K562 (cell line): ENCODE measurements around the gene PDE2A.

Experiments used
- ADNP ChIP-seq: fragments of 200-800 bp; sonication (Bioruptor generic); IDR thresholded peaks from 2 replicates; pipeline ENCODE4 v1.6.1; 2016; ENCODE audit warnings: missing genetic modification characterization, missing compliant biosample characterization
- CCNT2 ChIP-seq: IDR thresholded peaks from 2 replicates; pipeline ENCODE4 v1.6.1; 2011; ENCODE audit warnings: borderline replicate concordance, low read depth, mild to moderate bottlenecking, moderate library complexity, mixed read lengths, low read length; ENCODE audit not compliant: insufficient read length; ENCODE audit errors: extremely low read depth
- JUND ChIP-seq, 2 experiments: IDR thresholded peaks; 2 replicates in 1 of 2; 3 replicates in 1 of 2; pipeline ENCODE4 v1.6.1; 2011; ENCODE audit warnings: borderline replicate concordance in 2 of 2, low read depth in 2 of 2, low read length in 2 of 2, improper control_type of control experiment in 1 of 2, missing biosample characterization in 1 of 2, missing genetic modification characterization in 1 of 2, missing genetic modification reagents in 1 of 2
- MAFF ChIP-seq: IDR thresholded peaks from 2 replicates; pipeline ENCODE4 v1.6.1; 2012; ENCODE audit warnings: low read length, improper control_type of control experiment
- POLR2A ChIP-seq: fragments of 450-650 bp; conservative IDR thresholded peaks from 2 replicates; pipeline ENCODE4 v1.6.1; 2016
- PTRF ChIP-seq: fragments of 450-650 bp; IDR thresholded peaks from 2 replicates; pipeline ENCODE4 v1.6.1; 2016; ENCODE audit warnings: mild to moderate bottlenecking, missing genetic modification characterization, missing compliant biosample characterization
- RFX1 ChIP-seq: fragments of 450-650 bp; IDR thresholded peaks from 2 replicates; pipeline ENCODE4 v1.6.1; 2016; ENCODE audit warnings: mild to moderate bottlenecking, moderate library complexity
- TCF7L2 ChIP-seq: fragments of 150-350 bp; IDR thresholded peaks from 2 replicates; pipeline ENCODE4 v1.6.1; 2016; ENCODE audit warnings: low read depth, mild to moderate bottlenecking, low read length, moderate library complexity
- ZNF3 ChIP-seq: fragments of 250-450 bp; sonication (Bioruptor Pico); IDR thresholded peaks from 2 replicates; pipeline ENCODE4 v1.5.0; 2021; ENCODE audit warnings: mild to moderate bottlenecking, moderate library complexity
- ZNF76 ChIP-seq: fragments of 250-450 bp; sonication (Bioruptor Pico); IDR thresholded peaks from 2 replicates; pipeline ENCODE4 v1.4.0; 2020; ENCODE audit warnings: mild to moderate bottlenecking, moderate library complexity, borderline replicate concordance
- ZNF79 ChIP-seq: fragments of 250-450 bp; sonication (Bioruptor Pico); IDR thresholded peaks from 2 replicates; pipeline ENCODE4 v1.4.0; 2020; ENCODE audit warnings: low read depth, mild to moderate bottlenecking, moderate library complexity
- TF ChIP-seq, protein P1 (sequence below): fragments of 250-450 bp; sonication (Bioruptor Pico); IDR thresholded peaks from 2 replicates; pipeline ENCODE4 v1.4.0; 2020; ENCODE audit warnings: mild to moderate bottlenecking
- TF ChIP-seq, protein P2 (sequence below): fragments of 450-650 bp; conservative IDR thresholded peaks from 2 replicates; pipeline ENCODE4 v1.6.1; 2016; ENCODE audit warnings: missing genetic modification characterization, low read depth, mild to moderate bottlenecking, control low read depth, missing compliant biosample characterization
- TF ChIP-seq, protein P3 (sequence below): sonication (generic); formaldehyde crosslinking; IDR thresholded peaks from 2 replicates; pipeline ENCODE4 v1.8.0; 2023; ENCODE audit warnings: mild to moderate bottlenecking, missing genetic modification reagents

DNA sequence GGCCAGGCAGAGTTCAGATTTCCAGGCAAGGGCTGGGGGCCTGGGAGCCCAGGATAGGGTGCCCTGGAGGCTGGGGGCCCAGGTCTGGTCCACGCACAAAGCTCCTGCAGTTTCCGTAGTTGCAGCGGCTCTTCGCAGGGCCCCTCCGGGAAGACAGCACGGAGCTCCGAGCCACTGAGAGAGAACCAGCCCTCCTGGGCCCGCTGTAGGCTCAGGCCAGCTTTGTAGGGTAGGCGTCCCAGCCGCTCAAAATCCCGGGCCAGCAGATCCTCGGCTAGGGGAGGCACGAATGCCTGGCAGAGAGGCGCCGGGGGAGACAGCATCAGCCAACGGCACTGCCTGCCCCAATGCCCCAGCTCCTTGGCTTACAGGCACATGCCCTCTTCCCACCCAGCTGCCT lies 23.6 kb upstream of the PDE2A start:
- TF ChIP-seq ADNP (tag) (no peak), ZNF3 (CRISPR knock-in tag) (no peak), PTRF (tag) (no peak), TCF7L2 (no peak), POLR2A (no peak), RFX1 (no peak), MAFF (no peak), CCNT2 (no peak), ZNF76 (no peak), JUND (IDR thresholded peaks at IDR 0.05; ENCODE audit: borderline replicate concordance, low read depth, low read length) (no peak), JUND (tag; IDR thresholded peaks at IDR 0.05; ENCODE audit: borderline replicate concordance, low read depth, low read length) (no peak), ZNF79 (CRISPR knock-in tag) (no peak)
- TF ChIP-seq, protein P1, sequence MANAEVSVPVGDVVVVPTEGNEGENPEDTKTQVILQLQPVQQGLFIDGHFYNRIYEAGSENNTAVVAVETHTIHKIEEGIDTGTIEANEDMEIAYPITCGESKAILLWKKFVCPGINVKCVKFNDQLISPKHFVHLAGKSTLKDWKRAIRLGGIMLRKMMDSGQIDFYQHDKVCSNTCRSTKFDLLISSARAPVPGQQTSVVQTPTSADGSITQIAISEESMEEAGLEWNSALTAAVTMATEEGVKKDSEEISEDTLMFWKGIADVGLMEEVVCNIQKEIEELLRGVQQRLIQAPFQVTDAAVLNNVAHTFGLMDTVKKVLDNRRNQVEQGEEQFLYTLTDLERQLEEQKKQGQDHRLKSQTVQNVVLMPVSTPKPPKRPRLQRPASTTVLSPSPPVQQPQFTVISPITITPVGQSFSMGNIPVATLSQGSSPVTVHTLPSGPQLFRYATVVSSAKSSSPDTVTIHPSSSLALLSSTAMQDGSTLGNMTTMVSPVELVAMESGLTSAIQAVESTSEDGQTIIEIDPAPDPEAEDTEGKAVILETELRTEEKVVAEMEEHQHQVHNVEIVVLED (CRISPR knock-in tag) = no peak
- TF ChIP-seq, protein P2, sequence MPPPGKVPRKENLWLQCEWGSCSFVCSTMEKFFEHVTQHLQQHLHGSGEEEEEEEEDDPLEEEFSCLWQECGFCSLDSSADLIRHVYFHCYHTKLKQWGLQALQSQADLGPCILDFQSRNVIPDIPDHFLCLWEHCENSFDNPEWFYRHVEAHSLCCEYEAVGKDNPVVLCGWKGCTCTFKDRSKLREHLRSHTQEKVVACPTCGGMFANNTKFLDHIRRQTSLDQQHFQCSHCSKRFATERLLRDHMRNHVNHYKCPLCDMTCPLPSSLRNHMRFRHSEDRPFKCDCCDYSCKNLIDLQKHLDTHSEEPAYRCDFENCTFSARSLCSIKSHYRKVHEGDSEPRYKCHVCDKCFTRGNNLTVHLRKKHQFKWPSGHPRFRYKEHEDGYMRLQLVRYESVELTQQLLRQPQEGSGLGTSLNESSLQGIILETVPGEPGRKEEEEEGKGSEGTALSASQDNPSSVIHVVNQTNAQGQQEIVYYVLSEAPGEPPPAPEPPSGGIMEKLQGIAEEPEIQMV = no peak
- TF ChIP-seq, protein P3, sequence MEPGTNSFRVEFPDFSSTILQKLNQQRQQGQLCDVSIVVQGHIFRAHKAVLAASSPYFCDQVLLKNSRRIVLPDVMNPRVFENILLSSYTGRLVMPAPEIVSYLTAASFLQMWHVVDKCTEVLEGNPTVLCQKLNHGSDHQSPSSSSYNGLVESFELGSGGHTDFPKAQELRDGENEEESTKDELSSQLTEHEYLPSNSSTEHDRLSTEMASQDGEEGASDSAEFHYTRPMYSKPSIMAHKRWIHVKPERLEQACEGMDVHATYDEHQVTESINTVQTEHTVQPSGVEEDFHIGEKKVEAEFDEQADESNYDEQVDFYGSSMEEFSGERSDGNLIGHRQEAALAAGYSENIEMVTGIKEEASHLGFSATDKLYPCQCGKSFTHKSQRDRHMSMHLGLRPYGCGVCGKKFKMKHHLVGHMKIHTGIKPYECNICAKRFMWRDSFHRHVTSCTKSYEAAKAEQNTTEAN = no peak
